ENCODE measurements around the gene NRG3. TPM values are rescaled to one million over a fixed set of nuclear protein-coding genes. Genes with fewer than 3 reads are reported as not detected.

NRG3 gene
- total and polyA plus RNA-seq, 11 donors, result 0.11 to 0.41 (median 0.27) TPM; not detected in 7

DNA sequence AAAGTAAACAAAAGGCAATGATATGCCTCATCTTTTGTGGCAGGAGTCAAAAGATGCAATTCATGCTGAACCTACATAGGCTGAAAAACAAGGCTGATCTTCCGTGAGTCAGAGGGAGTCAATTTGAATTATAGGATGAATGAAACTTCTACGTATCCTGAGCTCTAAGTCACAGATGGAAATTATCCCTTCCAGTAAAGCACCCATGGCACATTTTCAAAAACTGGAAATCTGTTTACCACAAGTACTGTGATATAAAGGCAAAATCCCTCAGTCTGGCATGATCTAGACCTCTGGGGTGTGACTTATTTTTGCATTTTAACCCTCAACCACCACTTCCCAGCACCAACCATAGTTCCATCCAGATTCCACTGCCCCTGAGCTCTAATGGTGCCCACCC is 69.6 kb downstream of the NRG3 start:
- TF ChIP-seq POLR2A (IDR thresholded peaks at IDR 0.05) (no peak), CTCF (IDR thresholded peaks at IDR 0.05) (no peak)
- DNase-seq, result no peak
- WGBS, 4 donors, result 73 to 86% (median 79%) methylated on average over 2 of the region's 2 CpGs

GRCh38 chr10:81949283-81949682 is 74.3 kb downstream of the NRG3 start:
- Histone ChIP-seq H3K27me3 (no peaks in the 10 kb centered on the region), H3K4me1 (no peaks in the 10 kb centered on the region), H3K9me3 (no peaks in the 10 kb centered on the region), H3K36me3 (no peaks in the 10 kb centered on the region), H3K4me3 (no peak overlapping the region), H3K27ac (no peak overlapping the region)
- 75 to 83% (median 79%) methylated on average over 5 of the region's 5 CpGs for WGBS, 4 donors
- DNase-seq (no peak), ATAC-seq (no peak)
- intact Hi-C loops (cut with DNase I), result no loop called here
- TF ChIP-seq CTCF (IDR thresholded peaks at IDR 0.05), result no peak

More for the DNA sequence above, 69.6 kb downstream of the NRG3 start:
- Histone ChIP-seq H3K9me3 (no peaks in the 10 kb centered on the region), H3K36me3 (no peaks in the 10 kb centered on the region), H3K4me3 (no peak overlapping the region), H3K27me3 (no peaks in the 10 kb centered on the region), H3K4me1 (no peaks in the 10 kb centered on the region), H3K27ac (no peak overlapping the region)
- ATAC-seq, result no peak
- intact Hi-C loops (cut with DNase I), result no loop called here

- H3K36me3 ChIP-seq, result no peaks in the 10 kb centered on the region
- H3K4me3 ChIP-seq, result no peak overlapping the region
- H3K4me1 ChIP-seq, result no peaks in the 10 kb centered on the region
- no peak overlapping the region for H3K27ac ChIP-seq
- intact Hi-C loops (cut with DNase I), result no loop called here
- 79 to 88% (median 84%) methylated on average over 2 of the region's 2 CpGs for WGBS, 4 donors
- H3K9me3 ChIP-seq, result no peaks in the 10 kb centered on the region
- H3K27me3 ChIP-seq, result no peaks in the 10 kb centered on the region
- DNase-seq (no peak), ATAC-seq (no peak)
- TF ChIP-seq CTCF (IDR thresholded peaks at IDR 0.05) (no peak), POLR2A (IDR thresholded peaks at IDR 0.05) (no peak)
Observed at GRCh38 chr10:81950358-81950757, 75.4 kb downstream of the NRG3 start.

- TF ChIP-seq CTCF (IDR thresholded peaks at IDR 0.05) (no peak), POLR2A (IDR thresholded peaks at IDR 0.05) (no peak)
- no peaks in the 10 kb centered on the region for H3K9me3 ChIP-seq
- DNase-seq (no peak), ATAC-seq (no peak)
- H3K4me3 ChIP-seq, result no peak overlapping the region
- no peaks in the 10 kb centered on the region for H3K36me3 ChIP-seq
- H3K27me3 ChIP-seq, result no peaks in the 10 kb centered on the region
- no peak overlapping the region for H3K27ac ChIP-seq
- intact Hi-C loops (cut with DNase I), result no loop called here
- no peaks in the 10 kb centered on the region for H3K4me1 ChIP-seq
Observed at GRCh38 chr10:81953420-81953819, 78.4 kb downstream of the NRG3 start.
